Duodenal mucosa (tissue), 2 donors: ENCODE measurements around the gene CRIP2.

Experiments
- H3K27ac ChIP-seq: one replicate; pipeline ENCODE4 v1.7.0; 2013; ENCODE audit warnings: low read depth, low read length
- H3K27me3 ChIP-seq, 2 donors: one replicate each; pipeline ENCODE4 v1.7.0; 2013; ENCODE audit warnings: low read length in 2 of 2, control low read depth in 1 of 2; ENCODE audit not compliant: insufficient read depth in 2 of 2, control insufficient read depth in 1 of 2
- H3K36me3 ChIP-seq, 2 donors: one replicate each; pipeline ENCODE4 v1.7.0; 2013; ENCODE audit warnings: low read length in 2 of 2, control low read depth in 1 of 2; ENCODE audit not compliant: insufficient read depth in 2 of 2, control insufficient read depth in 1 of 2
- H3K4me1 ChIP-seq, 2 donors: one replicate each; pipeline ENCODE4 v1.7.0; 2013; ENCODE audit warnings: low read length in 2 of 2, control low read depth in 1 of 2; ENCODE audit not compliant: insufficient read depth in 2 of 2, control insufficient read depth in 1 of 2
- H3K4me3 ChIP-seq, 2 donors: one replicate each; pipeline ENCODE4 v1.7.0; 2013; ENCODE audit warnings: low read length in 2 of 2, low read depth in 1 of 2
- H3K9ac ChIP-seq, 2 donors: one replicate each; pipeline ENCODE4 v1.7.0; 2013; ENCODE audit warnings: low read length in 2 of 2, low read depth in 1 of 2
- H3K9me3 ChIP-seq, 2 donors: one replicate each; pipeline ENCODE4 v1.7.0; 2013; ENCODE audit warnings: low read length in 2 of 2, control low read depth in 1 of 2; ENCODE audit not compliant: control insufficient read depth in 1 of 2

CRIP2 gene

GRCh38 chr14:105477660-105478397 lies 3.2 kb downstream of the CRIP2 start:
- no peak overlapping the region for H3K4me3 ChIP-seq
- H3K9ac ChIP-seq = no peak overlapping the region
- H3K27ac ChIP-seq = no peak overlapping the region
- H3K27me3 ChIP-seq = peaks cover 41 to 43% of the 10 kb centered on the region in 2 donors
- no peaks in the 10 kb centered on the region for H3K9me3 ChIP-seq
- no peaks in the 10 kb centered on the region for H3K36me3 ChIP-seq
- H3K4me1 ChIP-seq = peaks cover 38 to 54% of the 10 kb centered on the region in 2 donors

GRCh38 chr14:105478398-105479251 lies 4.0 kb downstream of the CRIP2 start:
- peaks cover 40 to 57% of the 10 kb centered on the region in 2 donors for H3K4me1 ChIP-seq
- H3K4me3 ChIP-seq = no peak overlapping the region
- H3K36me3 ChIP-seq = no peaks in the 10 kb centered on the region
- H3K9ac ChIP-seq = no peak overlapping the region
- no peak overlapping the region for H3K27ac ChIP-seq
- H3K27me3 ChIP-seq = peaks cover 38 to 43% of the 10 kb centered on the region in 2 donors
- no peaks in the 10 kb centered on the region for H3K9me3 ChIP-seq

- no peak overlapping the region for H3K27ac ChIP-seq
- peaks cover 46 to 64% of the 10 kb centered on the region in 2 donors for H3K4me1 ChIP-seq
- peaks cover 35 to 43% of the 10 kb centered on the region in 2 donors for H3K27me3 ChIP-seq
- H3K4me3 ChIP-seq = no peak overlapping the region
- no peak overlapping the region for H3K9ac ChIP-seq
- H3K9me3 ChIP-seq = no peaks in the 10 kb centered on the region
- H3K36me3 ChIP-seq = no peaks in the 10 kb centered on the region
Observed at GRCh38 chr14:105479431-105480158, 5.0 kb downstream of the CRIP2 start.

GRCh38 chr14:105480199-105480746 lies 5.7 kb downstream of the CRIP2 start:
- Histone ChIP-seq H3K36me3 (no peaks in the 10 kb centered on the region), H3K27me3 (peaks cover 33 to 37% of the 10 kb centered on the region in 2 donors), H3K9me3 (no peaks in the 10 kb centered on the region), H3K4me3 (no peak overlapping the region), H3K27ac (peak overlapping the region; percentile 97), H3K4me1 (peaks cover 51 to 69% of the 10 kb centered on the region in 2 donors), H3K9ac (peak overlapping the region in 1 of 2 donors; percentile 74)

- H3K36me3 ChIP-seq = no peaks in the 10 kb centered on the region
- H3K4me1 ChIP-seq = peaks cover 57 to 70% of the 10 kb centered on the region in 2 donors
- peak overlapping the region; percentile 97 for H3K27ac ChIP-seq
- peaks cover 25 to 31% of the 10 kb centered on the region in 2 donors for H3K27me3 ChIP-seq
- H3K9me3 ChIP-seq = no peaks in the 10 kb centered on the region
- peak overlapping the region; percentile 74 to 88 for H3K9ac ChIP-seq
- peak overlapping the region; percentile 64 to 67 for H3K4me3 ChIP-seq
Observed at GRCh38 chr14:105480807-105481801, 6.5 kb downstream of the CRIP2 start.

- Histone ChIP-seq H3K9me3 (no peaks in the 10 kb centered on the region), H3K36me3 (no peaks in the 10 kb centered on the region), H3K27me3 (peaks cover 16 to 28% of the 10 kb centered on the region in 2 donors), H3K4me3 (peak overlapping the region; percentile 25 to 43), H3K4me1 (peaks cover 52 to 69% of the 10 kb centered on the region in 2 donors), H3K9ac (peak overlapping the region; percentile 54 to 69), H3K27ac (peak overlapping the region; percentile 77)
Observed at GRCh38 chr14:105481886-105482457, 7.4 kb downstream of the CRIP2 start.

- H3K27ac ChIP-seq = peak overlapping the region; percentile 77
- peaks cover 12 to 23% of the 10 kb centered on the region in 2 donors for H3K27me3 ChIP-seq
- H3K36me3 ChIP-seq = no peaks in the 10 kb centered on the region
- peak overlapping the region; percentile 54 to 69 for H3K9ac ChIP-seq
- H3K4me1 ChIP-seq = peaks cover 48 to 67% of the 10 kb centered on the region in 2 donors
- no peaks in the 10 kb centered on the region for H3K9me3 ChIP-seq
- peak overlapping the region; percentile 25 to 43 for H3K4me3 ChIP-seq
Observed at GRCh38 chr14:105482486-105483110, 8.0 kb downstream of the CRIP2 start.

- H3K36me3 ChIP-seq = no peaks in the 10 kb centered on the region
- peaks cover 12 to 18% of the 10 kb centered on the region in 2 donors for H3K27me3 ChIP-seq
- H3K9me3 ChIP-seq = no peaks in the 10 kb centered on the region
- no peak overlapping the region for H3K4me3 ChIP-seq
- no peak overlapping the region for H3K9ac ChIP-seq
- peaks cover 52 to 75% of the 10 kb centered on the region in 2 donors for H3K4me1 ChIP-seq
- H3K27ac ChIP-seq = peak overlapping the region; percentile 32
Observed at GRCh38 chr14:105483300-105484068, 8.9 kb downstream of the CRIP2 start.
